NCI-H2081 treated with DMSO at 0.1 percent for 48 hours (cell line): ENCODE results near the gene PGF.

Experiments
- DNase-seq: peaks from one replicate; lab custom pipeline; 2025; lab: John Stamatoyannopoulos, UW

Gene PGF

GRCh38 chr14:74897642-74898041 lies 57.8 kb downstream of the PGF start:
- DNase-seq, result no peak

GRCh38 chr14:74896400-74896799 lies 59.0 kb downstream of the PGF start:
- no peak for DNase-seq

- no peak for DNase-seq
Measured at GRCh38 chr14:74893614-74894091, 61.7 kb downstream of the PGF start.

- DNase-seq, result no peak
Measured at GRCh38 chr14:74892745-74893144, 62.7 kb downstream of the PGF start.

GRCh38 chr14:74891870-74892269 lies 63.5 kb downstream of the PGF start:
- DNase-seq, result no peak
